HepG2 (cell line): ENCODE measurements around the gene KIAA1614. TPM values are rescaled to one million over a fixed set of nuclear protein-coding genes. Genes with fewer than 3 reads are reported as not detected.

Experiments used
- ATAC-seq: fragments of 200-7000 bp; cut with Tn5 transposase; 3 replicates; pipeline ENCODE4 v1.9.1; 2020; ENCODE audit warnings: mild to moderate bottlenecking, moderate library complexity
- BruUV-seq: library from RNA; stranded (reverse); fragments of 400-500 nt; replicated peaks from 2 replicates; lab custom pipeline; 2021; lab: Mats Ljungman, UMichigan
- CTCF ChIA-PET: fragments of 300-600 bp; formaldehyde crosslinking; extraction: SDS; loops from one replicate; lab custom pipeline; 2021; ENCODE audit warnings: low total read pairs, inconsistent platforms, low intra/inter-chr PET ratio; lab: Yijun Ruan, JAX
- POLR2A ChIA-PET: fragments of 350-600 bp; sonication (Branson Sonifier 250); formaldehyde crosslinking; loops from one replicate; lab custom pipeline; 2020; ENCODE audit warnings: antibody characterized with exemption, inconsistent platforms; lab: Yijun Ruan, JAX
- DNase-seq: peaks from one replicate; pipeline ENCODE4 v3.0.0-alpha.2; 2015; ENCODE audit warnings: low spot score
- FAIRE-seq: peaks from 3 replicates; lab custom pipeline; 2011; peaks lifted over from hg19 to GRCh38; lab: Jason Lieb, UNC
- H2AFZ ChIP-seq: one replicate; pipeline ENCODE4 v1.6.1; 2011; ENCODE audit warnings: low read length, inconsistent platforms
- H3K27ac ChIP-seq: fragments of 300-600 bp; 3 replicates; pipeline ENCODE4 v1.8.0; 2011; ENCODE audit warnings: mixed run types, mild to moderate bottlenecking, mixed read lengths, low read length, inconsistent platforms; ENCODE audit not compliant: insufficient read depth; ENCODE audit errors: extremely low read length
- H3K27me3 ChIP-seq, 2 experiments: fragments of 200-600 bp in 1 of 2; 2 replicates in 1 of 2; 3 replicates in 1 of 2; pipeline versions ENCODE4 v1.6.0 to v1.8.0; 2011; ENCODE audit warnings: low read length in 2 of 2, mild to moderate bottlenecking in 2 of 2, moderate library complexity in 2 of 2, inconsistent platforms in 1 of 2; ENCODE audit not compliant: insufficient read depth in 2 of 2, control insufficient read depth in 1 of 2
- H3K36me3 ChIP-seq, 2 experiments: fragments of 200-600 bp in 1 of 2; replicated peaks in 1 of 2; 2 replicates in 1 of 2; 3 replicates in 1 of 2; pipeline versions ENCODE4 v1.5.1 to v1.8.0; 2011; ENCODE audit warnings: low read length in 2 of 2, inconsistent platforms in 1 of 2; ENCODE audit not compliant: insufficient read depth in 2 of 2, control insufficient read depth in 1 of 2
- H3K4me1 ChIP-seq: 2 replicates; pipeline ENCODE4 v1.5.1; 2012; ENCODE audit warnings: low read length, inconsistent platforms; ENCODE audit not compliant: insufficient read depth
- H3K4me2 ChIP-seq: 2 replicates; pipeline ENCODE4 v1.6.0; 2011; ENCODE audit warnings: low read depth, low read length, inconsistent platforms
- H3K4me3 ChIP-seq, 3 experiments: fragments of 200-600 bp in 1 of 3; sonication (generic), shearing (Covaris generic) in 1 of 3; replicated peaks in 1 of 3; 2 replicates each; pipeline ENCODE4 v1.5.1; 2011 to 2016; ENCODE audit warnings: low read length in 3 of 3, inconsistent platforms in 2 of 3, low read depth in 2 of 3, mild to moderate bottlenecking in 2 of 3, control low read depth in 1 of 3, mixed read lengths in 1 of 3; ENCODE audit not compliant: insufficient read depth in 1 of 3
- H3K79me2 ChIP-seq: one replicate; pipeline ENCODE4 v1.6.1; 2011; ENCODE audit warnings: low read length, inconsistent platforms; ENCODE audit not compliant: insufficient read depth
- H3K9ac ChIP-seq: 2 replicates; pipeline ENCODE4 v1.6.0; 2011; ENCODE audit warnings: mild to moderate bottlenecking, low read depth, low read length, inconsistent platforms; ENCODE audit not compliant: insufficient read depth
- H3K9me3 ChIP-seq: 2 replicates; pipeline ENCODE4 v1.5.1; 2012; ENCODE audit warnings: mild to moderate bottlenecking, low read length
- H4K20me1 ChIP-seq: 2 replicates; pipeline ENCODE4 v1.6.0; 2011; ENCODE audit warnings: inconsistent platforms, mild to moderate bottlenecking, low read length, moderate library complexity; ENCODE audit not compliant: insufficient read depth
- AFF4 ChIP-seq: sonication (generic); formaldehyde crosslinking; IDR thresholded peaks from 2 replicates; pipeline ENCODE4 v1.4.0; 2020; ENCODE audit warnings: missing genetic modification reagents
- EHMT2 ChIP-seq: fragments of 200-600 bp; sonication (generic); IDR thresholded peaks from 2 replicates; pipeline ENCODE4 v1.7.0; 2017; ENCODE audit warnings: antibody characterized with exemption, low read depth, low read length, borderline replicate concordance
- FLYWCH1 ChIP-seq: sonication (generic); formaldehyde crosslinking; IDR thresholded peaks from 2 replicates; pipeline ENCODE4 v1.8.1; 2023; ENCODE audit warnings: mild to moderate bottlenecking, missing genetic modification reagents
- GATAD1 ChIP-seq: IDR thresholded peaks from 2 replicates; pipeline ENCODE4 v1.6.1; 2016; ENCODE audit warnings: missing genetic modification reagents, missing compliant biosample characterization
- GTF3A ChIP-seq: sonication (generic); formaldehyde crosslinking; conservative IDR thresholded peaks from 2 replicates; pipeline ENCODE4 v1.4.0; 2020; ENCODE audit warnings: mild to moderate bottlenecking, missing genetic modification reagents
- NFRKB ChIP-seq: fragments of 450-650 bp; IDR thresholded peaks from 2 replicates; pipeline ENCODE4 v1.6.1; 2017
- PITX1 ChIP-seq: sonication (generic); formaldehyde crosslinking; IDR thresholded peaks from 2 replicates; pipeline ENCODE4 v1.5.1; 2020; ENCODE audit warnings: mild to moderate bottlenecking, missing genetic modification reagents
- TBX2 ChIP-seq: sonication (generic); formaldehyde crosslinking; IDR thresholded peaks from 2 replicates; pipeline ENCODE4 v1.5.0; 2020; ENCODE audit warnings: missing genetic modification reagents, mild to moderate bottlenecking, borderline replicate concordance
- ZNF138 ChIP-seq: sonication (generic); formaldehyde crosslinking; IDR thresholded peaks from 2 replicates; pipeline ENCODE4 v1.5.0; 2020; ENCODE audit warnings: mild to moderate bottlenecking, low read depth, missing genetic modification reagents
- ZNF503 ChIP-seq: sonication (generic); formaldehyde crosslinking; IDR thresholded peaks from 2 replicates; pipeline ENCODE4 v1.4.0; 2020; ENCODE audit warnings: missing genetic modification reagents
- ZNF562 ChIP-seq: sonication (generic); formaldehyde crosslinking; IDR thresholded peaks from 2 replicates; pipeline ENCODE4 v1.8.0; 2022; ENCODE audit warnings: missing genetic modification reagents, borderline replicate concordance
- WGBS: methylation state at CpG from one replicate; pipeline ENCODE4 v1.1.6; 2017; ENCODE audit warnings: low lambda C conversion rate; 5-methylcytosine and 5-hydroxymethylcytosine counted together
- in situ Hi-C: cut with HindIII; loops from 2 replicates; pipeline ENCODE4 v1.10.0; 2017; ENCODE audit warnings: low pct_unique_long_range_greater_than_20kb; ENCODE audit not compliant: extremely low pct_ligation_motif_present
- intact Hi-C: fragments of 100-400 bp; cut with micrococcal nuclease; formaldehyde crosslinking; loops from one replicate; pipeline ENCODE4 v1.10.0; 2022; ENCODE audit not compliant: unreplicated experiment
- polyA plus RNA-seq, 8 experiments: library from polyadenylated mRNA; depleted of rRNA in 3 of 8; stranded (reverse) in 7 of 8; unstranded in 1 of 8; fragments of >200 nt; fragmentation: Illumina TruSeq in 4 of 8; extraction: Trizol in 4 of 8; gene quantifications; 2 replicates each; pipeline versions ENCODE4 v1.2.1 to v1.2.3, GENCODE V29; 2011 to 2016; ENCODE audit warnings: low read depth in 4 of 8, missing spikeins in 1 of 8, mixed read lengths in 1 of 8; ENCODE audit not compliant: insufficient read depth in 1 of 8
- total RNA-seq, 5 experiments: library from RNA; depleted of rRNA; stranded (reverse); fragments of >200 nt; fragmentation: Illumina TruSeq; extraction: Trizol; gene quantifications; 2 replicates each; pipeline ENCODE4 v1.2.3, GENCODE V29; 2016; ENCODE audit warnings: low read depth in 1 of 5
- TF ChIP-seq, protein P1 (sequence below): sonication (generic); formaldehyde crosslinking; IDR thresholded peaks from 2 replicates; pipeline ENCODE4 v1.9.0; 2021; ENCODE audit warnings: missing genetic modification reagents, mild to moderate bottlenecking, borderline replicate concordance

The KIAA1614 gene
- total and polyA plus RNA-seq, 2 of the 13 experiments (the other 11 are each of a cell fraction or from before 2014, with no cell fraction given), result 0.15 to 0.77 TPM

DNA sequence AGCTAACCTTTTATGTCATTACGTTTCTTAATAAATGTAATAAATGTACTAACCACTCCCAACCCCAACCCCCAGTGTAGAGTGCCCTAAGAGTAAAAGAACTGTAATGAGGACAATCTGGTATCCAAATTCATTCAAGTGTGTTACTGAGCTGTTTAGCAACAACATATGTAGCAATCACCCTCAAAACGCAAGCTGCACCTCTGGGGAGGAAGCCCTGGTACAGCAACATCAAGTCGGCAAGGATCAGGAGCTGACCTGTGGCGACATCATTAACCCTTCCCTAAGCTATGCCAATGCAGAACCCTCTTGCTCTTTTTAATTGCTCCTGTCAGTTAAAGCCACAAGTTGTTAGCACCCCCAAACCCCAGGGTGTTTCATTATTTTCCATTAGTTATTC, 62.9 kb downstream of the KIAA1614 start:
- BruUV-seq, result no TSS peak
- Histone ChIP-seq H3K4me1 (peaks cover 12% of the 10 kb centered on the region), H3K9ac (no peak overlapping the region), H3K36me3 (peaks cover 11 to 49% of the 10 kb centered on the region in 2 experiments), H3K4me3 (no peak overlapping the region), H3K27ac (no peak overlapping the region), H2AFZ (no peak overlapping the region), H3K4me2 (no peak overlapping the region), H3K27me3 (no peaks in the 10 kb centered on the region), H3K9me3 (no peaks in the 10 kb centered on the region), H3K79me2 (no peaks in the 10 kb centered on the region), H4K20me1 (no peaks in the 10 kb centered on the region)
- ATAC-seq, result no peak
- in situ Hi-C loops, result no loop called here
- CTCF ChIA-PET, result no interaction called here
- intact Hi-C loops, result no loop called here
- WGBS, result 91% methylated on average over 4 of the region's 4 CpGs
- no peak for DNase-seq
- no peak for FAIRE-seq
- no peak for TF ChIP-seq ZNF503
- no peak for TF ChIP-seq TBX2 (CRISPR knock-in tag)
- TF ChIP-seq FLYWCH1 (CRISPR knock-in tag), result no peak
- TF ChIP-seq, protein P1, sequence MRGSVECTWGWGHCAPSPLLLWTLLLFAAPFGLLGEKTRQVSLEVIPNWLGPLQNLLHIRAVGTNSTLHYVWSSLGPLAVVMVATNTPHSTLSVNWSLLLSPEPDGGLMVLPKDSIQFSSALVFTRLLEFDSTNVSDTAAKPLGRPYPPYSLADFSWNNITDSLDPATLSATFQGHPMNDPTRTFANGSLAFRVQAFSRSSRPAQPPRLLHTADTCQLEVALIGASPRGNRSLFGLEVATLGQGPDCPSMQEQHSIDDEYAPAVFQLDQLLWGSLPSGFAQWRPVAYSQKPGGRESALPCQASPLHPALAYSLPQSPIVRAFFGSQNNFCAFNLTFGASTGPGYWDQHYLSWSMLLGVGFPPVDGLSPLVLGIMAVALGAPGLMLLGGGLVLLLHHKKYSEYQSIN (CRISPR knock-in tag), result no peak
- no peak for TF ChIP-seq EHMT2
- no peak for TF ChIP-seq ZNF138
- no peak for TF ChIP-seq AFF4 (CRISPR knock-in tag)
- TF ChIP-seq ZNF562 (CRISPR knock-in tag), result no peak
- TF ChIP-seq GATAD1 (CRISPR knock-in tag), result no peak
- no peak for TF ChIP-seq PITX1 (CRISPR knock-in tag)
- no peak for TF ChIP-seq NFRKB
- TF ChIP-seq GTF3A (CRISPR knock-in tag), result no peak
- POLR2A ChIA-PET, result no interaction called here
